GM18517 (cell line): Measurements from ENCODE around the gene ZC3H8.
"Not testable (repeated sequence)": the region's sequence is repeated elsewhere in the genome, so short reads cannot be mapped to it uniquely, and the experiment has no call there.

ENCODE experiments used
- ATAC-seq: cut with Tn5 transposase; IDR thresholded peaks from one replicate; pipeline ENCODE4 v1.9.1; 2021; ENCODE audit warnings: mild to moderate bottlenecking, moderate library complexity; ENCODE audit not compliant: unreplicated experiment

Gene ZC3H8

GRCh38 chr2:112260295-112260625 lies 5.4 kb upstream of the ZC3H8 start:
- no peak for ATAC-seq

- no peak for ATAC-seq
These were observed 4.9 kb upstream of the ZC3H8 start for GRCh38 chr2:112259509-112260294.

- no peak for ATAC-seq
These were observed 2.7 kb upstream of the ZC3H8 start for GRCh38 chr2:112257575-112257974.

- ATAC-seq, result no peak
These were observed 1.8 kb upstream of the ZC3H8 start for GRCh38 chr2:112256654-112257053.

- ATAC-seq, result no peak
These were observed 1.0 kb upstream of the ZC3H8 start for GRCh38 chr2:112255875-112256274.

GRCh38 chr2:112253261-112253815 lies 1.5 kb downstream of the ZC3H8 start:
- ATAC-seq, result no peak

- ATAC-seq, result no peak
These were observed 3.6 kb downstream of the ZC3H8 start for GRCh38 chr2:112251271-112251670.

GRCh38 chr2:112244854-112245253 lies 10.0 kb downstream of the ZC3H8 start:
- ATAC-seq, result no peak

- no peak for ATAC-seq
These were observed 11.6 kb downstream of the ZC3H8 start for GRCh38 chr2:112243233-112243632.

GRCh38 chr2:112242384-112242783 lies 12.5 kb downstream of the ZC3H8 start:
- ATAC-seq, result no peak

GRCh38 chr2:112239862-112240261 lies 15.0 kb downstream of the ZC3H8 start:
- no peak for ATAC-seq

GRCh38 chr2:112230371-112230770 lies 24.5 kb downstream of the ZC3H8 start:
- no peak for ATAC-seq

GRCh38 chr2:112229348-112229747 lies 25.5 kb downstream of the ZC3H8 start:
- ATAC-seq, result no peak

- no peak for ATAC-seq
These were observed 34.0 kb downstream of the ZC3H8 start for GRCh38 chr2:112220831-112221230.

- ATAC-seq, result no peak
These were observed 34.7 kb downstream of the ZC3H8 start for GRCh38 chr2:112220186-112220585.

GRCh38 chr2:112217854-112218253 lies 37.0 kb downstream of the ZC3H8 start:
- ATAC-seq, result no peak

GRCh38 chr2:112216167-112216566 lies 38.7 kb downstream of the ZC3H8 start:
- ATAC-seq, result no peak

GRCh38 chr2:112207905-112208304 lies 46.9 kb downstream of the ZC3H8 start:
- ATAC-seq, result not testable (repeated sequence)

- no peak for ATAC-seq
These were observed 50.4 kb downstream of the ZC3H8 start for GRCh38 chr2:112204411-112204810.

- no peak for ATAC-seq
These were observed 53.0 kb downstream of the ZC3H8 start for GRCh38 chr2:112201696-112202430.

GRCh38 chr2:112199188-112199587 lies 55.7 kb downstream of the ZC3H8 start:
- no peak for ATAC-seq

- no peak for ATAC-seq
These were observed 56.1 kb downstream of the ZC3H8 start for GRCh38 chr2:112198780-112199179.
